Measurements from ENCODE around the gene DCLK1. TPM values are rescaled to one million over a fixed set of nuclear protein-coding genes. Genes with fewer than 3 reads are reported as not detected.

DCLK1 gene
- total and polyA plus RNA-seq, 10 of the 15 experiments (the other 5 are each of a cell fraction or from before 2014, with no cell fraction given), result not detected

- ChIA-PET CTCF (interaction anchor here (0.8 to 3.3 kb wide), 3 partner anchors 9 to 87 kb away, joined by 3 to 18 read pairs (median 4); no protein-coding TSS in a partner anchor), SMC1A (ENCODE audit: uncharacterized antibody, unreplicated experiment) (no interaction called here), POLR2A (no interaction called here), RAD21 (ENCODE audit: unreplicated experiment) (no interaction called here)
- no peaks in the 10 kb centered on the region for H4K20me1 ChIP-seq (ENCODE audit: control insufficient read depth, insufficient read depth)
- H3K27ac ChIP-seq (ENCODE audit: control insufficient read depth, insufficient read depth), result no peak overlapping the region
- H3K9me3 ChIP-seq (replicated peaks; ENCODE audit: control insufficient read depth, insufficient read depth, low read length), result no peaks in the 10 kb centered on the region; the same call in 2 of the 3 replicates
- no peak overlapping the region for H2AFZ ChIP-seq (ENCODE audit: control insufficient read depth, low read depth, low read length)
- WGBS (ENCODE audit: insufficient coverage, insufficient replicate concordance, low lambda C conversion rate, missing lambda C conversion rate), result 53% methylated on average over 4 of the region's 4 CpGs
- ATAC-seq (no peak), FAIRE-seq (no peak), DNase-seq (ENCODE audit: low read depth, low spot score) (no peak)
- no peaks in the 10 kb centered on the region for H3K79me2 ChIP-seq (ENCODE audit: control insufficient read depth, insufficient read depth, low read length)
- H3K4me2 ChIP-seq (ENCODE audit: control insufficient read depth, insufficient read depth), result no peak overlapping the region
- no peaks in the 10 kb centered on the region for H3K36me3 ChIP-seq (ENCODE audit: control insufficient read depth in 2 of 2, insufficient read depth in 2 of 2, low read length in 1 of 2)
- no TSS peak for BruUV-seq (replicated peaks)
- in situ Hi-C loops (cut with MboI) (no loop called here), intact Hi-C loops (cut with micrococcal nuclease; ENCODE audit: unreplicated experiment) (no loop called here)
- H3K4me3 ChIP-seq, result no peak overlapping the region
- H3K9ac ChIP-seq (ENCODE audit: control insufficient read depth, insufficient read depth, low read length), result no peak overlapping the region
- peaks cover 5% of the 10 kb centered on the region; the same call in 1 of the 2 replicates for H3K4me1 ChIP-seq (ENCODE audit: control insufficient read depth, insufficient read depth, low read length)
- H3K27me3 ChIP-seq (replicated peaks in 1 of 2; ENCODE audit: control insufficient read depth in 2 of 2, insufficient read depth in 2 of 2, low read length in 1 of 2), result no peaks in the 10 kb centered on the region
- TF ChIP-seq PRDM15 (CRISPR knock-in tag; IDR thresholded peaks at IDR 0.05) (no peak), NR2C1 (IDR thresholded peaks at IDR 0.05) (no peak), ATF2 (IDR thresholded peaks at IDR 0.05; ENCODE audit: low read length) (no peak), JUND (IDR thresholded peaks at IDR 0.05; ENCODE audit: low read depth, low read length) (no peak), TAF1 (IDR thresholded peaks at IDR 0.05; ENCODE audit: borderline replicate concordance, low read depth, low read length) (no peak), ELK1 (IDR thresholded peaks at IDR 0.05; ENCODE audit: low read depth, low read length) (no peak), RELA (IDR thresholded peaks at IDR 0.05; ENCODE audit: borderline replicate concordance, partially characterized antibody) (no peak), ASH2L (IDR thresholded peaks at IDR 0.05; ENCODE audit: borderline replicate concordance, low read depth) (no peak), ATF3 (IDR thresholded peaks at IDR 0.05; ENCODE audit: borderline replicate concordance, extremely low read depth, low read depth, low read length) (no peak), RFX5 (IDR thresholded peaks at IDR 0.05; ENCODE audit: low read depth, low read length) (no peak), RAD21 (IDR thresholded peaks at IDR 0.05; ENCODE audit: insufficient read depth, low read depth, low read length) (no peak), CEBPZ (IDR thresholded peaks at IDR 0.05; ENCODE audit: low read depth, low read length) (no peak), SREBF1 (IDR thresholded peaks at IDR 0.05; ENCODE audit: low read length) (no peak), CREB1 (IDR thresholded peaks at IDR 0.05; ENCODE audit: low read depth) (no peak), POLR2AphosphoS5 (IDR thresholded peaks at IDR 0.05; ENCODE audit: low read length) (no peak)
Observed at GRCh38 chr13:35731471-35731870, 399.7 kb downstream of the DCLK1 start.
